Vagina (tissue), 2 donors: Measurements from ENCODE around the gene LRRC43. TPM values are rescaled to one million over a fixed set of nuclear protein-coding genes. Genes with fewer than 3 reads are reported as not detected.

Experiments used
- DNase-seq, 2 donors: peaks; one replicate each; pipeline ENCODE4 v3.0.0-alpha.2; 2017; ENCODE audit errors: extremely low spot score in 2 of 2
- H3K27ac ChIP-seq: fragments of 200-600 bp; sonication (generic); one replicate; pipeline ENCODE4 v1.5.1; 2019
- H3K27me3 ChIP-seq: fragments of 200-600 bp; sonication (generic); one replicate; pipeline ENCODE4 v1.5.1; 2019
- H3K36me3 ChIP-seq, 2 donors: fragments of 200-600 bp; sonication (generic); one replicate each; pipeline ENCODE4 v1.5.1; 2017 to 2019
- H3K4me1 ChIP-seq: fragments of 200-600 bp; sonication (generic); one replicate; pipeline ENCODE4 v1.5.1; 2019
- H3K4me3 ChIP-seq, 2 donors: fragments of 200-600 bp; sonication (generic); 1 replicate in 1 of 2; 2 replicates in 1 of 2; pipeline ENCODE4 v1.5.1; 2016 to 2019
- H3K9me3 ChIP-seq: fragments of 200-600 bp; sonication (generic); one replicate; pipeline ENCODE4 v1.5.1; 2019
- POLR2A ChIP-seq, 2 donors: fragments of 450-650 bp; IDR thresholded peaks; one replicate each; pipeline ENCODE4 v1.6.1; 2017; ENCODE audit warnings: antibody characterized with exemption in 2 of 2, mild to moderate bottlenecking in 2 of 2, moderate library complexity in 2 of 2
- POLR2AphosphoS5 ChIP-seq, 2 donors: sonication (generic); formaldehyde crosslinking; IDR thresholded peaks; one replicate each; pipeline ENCODE4 v1.9.0; 2017; ENCODE audit warnings: antibody characterized with exemption in 2 of 2, mild to moderate bottlenecking in 2 of 2, low read depth in 1 of 2; ENCODE audit not compliant: insufficient read depth in 1 of 2
- intact Hi-C: fragments of 100-400 bp; cut with DNase I; formaldehyde crosslinking; loops from one replicate; pipeline ENCODE4 v1.15.1; 2023
- total RNA-seq: library from RNA; depleted of rRNA; stranded (reverse); fragments of >200 nt; gene quantifications from one replicate; pipeline ENCODE4 v1.2.3, GENCODE V29; 2016
- TF ChIP-seq, protein P1 (sequence below), 3 experiments: fragments of 450-650 bp in 2 of 3; fragments of 200-600 bp in 1 of 3; sonication (generic) in 1 of 3; IDR thresholded peaks; one replicate each; pipeline ENCODE4 v1.5.1; 2017 to 2019; ENCODE audit warnings: antibody characterized with exemption in 3 of 3, mild to moderate bottlenecking in 2 of 3, moderate library complexity in 2 of 3

Gene LRRC43
- total RNA-seq, 1 donor from 2014 or later = not detected

DNA sequence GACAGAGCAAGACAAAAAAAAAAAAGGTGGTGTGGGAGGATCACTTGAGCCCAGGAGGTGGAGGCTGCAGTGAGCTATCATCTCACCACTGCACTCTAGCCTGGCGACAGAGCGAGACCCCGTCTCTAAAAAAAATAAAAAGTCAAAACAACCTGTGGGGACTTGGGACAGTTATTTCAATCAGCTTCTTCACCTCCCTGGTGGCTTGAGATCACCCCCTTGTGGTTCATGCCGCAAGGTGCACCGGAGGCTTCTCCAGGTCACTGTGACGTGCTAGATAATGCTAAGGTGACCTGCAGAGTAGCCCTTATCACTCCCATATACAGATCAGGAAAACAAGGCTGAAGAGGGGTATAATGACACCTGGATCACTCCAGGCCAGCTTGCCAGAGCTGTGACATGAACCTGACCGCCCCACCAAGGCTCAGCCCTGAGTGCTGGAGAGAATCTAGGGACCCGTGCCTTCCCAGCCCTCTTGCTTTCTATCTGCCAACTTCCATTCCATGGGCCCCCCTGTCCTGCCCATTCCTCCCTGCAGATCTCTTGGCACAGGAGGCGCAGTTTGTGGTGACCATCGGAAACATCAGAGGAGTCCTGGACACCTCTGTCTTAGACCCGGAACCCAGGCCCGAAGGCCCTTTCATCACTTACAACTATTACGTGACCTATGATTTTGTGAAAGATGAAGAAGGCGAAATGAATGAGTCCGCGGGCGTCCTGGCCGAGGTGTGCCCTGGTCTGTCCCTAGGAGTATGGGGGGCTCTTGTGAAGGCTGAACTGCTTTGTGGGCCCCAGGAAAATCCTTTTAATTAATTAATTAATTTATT lies 8.1 kb downstream of the LRRC43 start:
- Histone ChIP-seq H3K4me3 (no peak overlapping the region), H3K4me1 (no peaks in the 10 kb centered on the region), H3K27ac (no peak overlapping the region), H3K36me3 (no peaks in the 10 kb centered on the region), H3K27me3 (no peaks in the 10 kb centered on the region), H3K9me3 (no peaks in the 10 kb centered on the region)
- TF ChIP-seq, protein P1, sequence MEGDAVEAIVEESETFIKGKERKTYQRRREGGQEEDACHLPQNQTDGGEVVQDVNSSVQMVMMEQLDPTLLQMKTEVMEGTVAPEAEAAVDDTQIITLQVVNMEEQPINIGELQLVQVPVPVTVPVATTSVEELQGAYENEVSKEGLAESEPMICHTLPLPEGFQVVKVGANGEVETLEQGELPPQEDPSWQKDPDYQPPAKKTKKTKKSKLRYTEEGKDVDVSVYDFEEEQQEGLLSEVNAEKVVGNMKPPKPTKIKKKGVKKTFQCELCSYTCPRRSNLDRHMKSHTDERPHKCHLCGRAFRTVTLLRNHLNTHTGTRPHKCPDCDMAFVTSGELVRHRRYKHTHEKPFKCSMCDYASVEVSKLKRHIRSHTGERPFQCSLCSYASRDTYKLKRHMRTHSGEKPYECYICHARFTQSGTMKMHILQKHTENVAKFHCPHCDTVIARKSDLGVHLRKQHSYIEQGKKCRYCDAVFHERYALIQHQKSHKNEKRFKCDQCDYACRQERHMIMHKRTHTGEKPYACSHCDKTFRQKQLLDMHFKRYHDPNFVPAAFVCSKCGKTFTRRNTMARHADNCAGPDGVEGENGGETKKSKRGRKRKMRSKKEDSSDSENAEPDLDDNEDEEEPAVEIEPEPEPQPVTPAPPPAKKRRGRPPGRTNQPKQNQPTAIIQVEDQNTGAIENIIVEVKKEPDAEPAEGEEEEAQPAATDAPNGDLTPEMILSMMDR (IDR thresholded peaks at IDR 0.05) = peak in 2 of 3 experiments; percentile 34
- TF ChIP-seq POLR2AphosphoS5 (IDR thresholded peaks at IDR 0.05; ENCODE audit: insufficient read depth in 1 of 2, low read depth in 1 of 2) = no peak
- DNase-seq = no peak
- intact Hi-C loops = no loop called here

GRCh38 chr12:122192441-122192840 lies 9.5 kb downstream of the LRRC43 start:
- intact Hi-C loops = no loop called here
- Histone ChIP-seq H3K9me3 (no peaks in the 10 kb centered on the region), H3K4me1 (no peaks in the 10 kb centered on the region), H3K36me3 (no peaks in the 10 kb centered on the region), H3K27ac (no peak overlapping the region), H3K27me3 (no peaks in the 10 kb centered on the region), H3K4me3 (no peak overlapping the region)
- DNase-seq = no peak
- TF ChIP-seq, protein P1 (IDR thresholded peaks at IDR 0.05) = no peak
- TF ChIP-seq POLR2A (IDR thresholded peaks at IDR 0.05) = no peak
- TF ChIP-seq POLR2AphosphoS5 (IDR thresholded peaks at IDR 0.05; ENCODE audit: insufficient read depth in 1 of 2, low read depth in 1 of 2) = no peak

DNA sequence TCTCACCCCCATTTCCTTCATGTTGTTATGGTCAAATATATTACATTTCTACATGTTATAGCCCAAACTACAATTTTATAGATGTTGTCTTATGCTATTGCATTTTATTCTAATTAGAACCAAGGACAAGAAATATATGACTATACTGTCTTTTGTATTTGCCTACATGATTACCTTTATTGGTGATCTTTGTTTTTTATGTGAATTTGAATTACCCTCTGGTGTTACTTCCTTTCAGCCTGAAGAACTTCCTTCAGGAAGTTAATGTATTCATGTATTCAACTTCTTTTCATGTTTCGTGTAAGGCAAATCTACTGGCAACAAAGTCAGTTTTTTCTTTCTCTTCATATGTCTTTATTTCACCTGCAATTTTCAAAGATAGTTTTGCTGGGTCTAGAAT lies 11.9 kb downstream of the LRRC43 start:
- no peak for TF ChIP-seq POLR2A (IDR thresholded peaks at IDR 0.05)
- TF ChIP-seq, protein P1 (IDR thresholded peaks at IDR 0.05) = no peak

GRCh38 chr12:122195405-122195804 lies 12.5 kb downstream of the LRRC43 start:
- intact Hi-C loops = no loop called here
- Histone ChIP-seq H3K27me3 (no peaks in the 10 kb centered on the region), H3K27ac (no peak overlapping the region), H3K9me3 (no peaks in the 10 kb centered on the region), H3K4me1 (no peaks in the 10 kb centered on the region), H3K4me3 (no peak overlapping the region), H3K36me3 (no peaks in the 10 kb centered on the region)
- TF ChIP-seq POLR2A (IDR thresholded peaks at IDR 0.05) (no peak), POLR2AphosphoS5 (IDR thresholded peaks at IDR 0.05; ENCODE audit: insufficient read depth in 1 of 2, low read depth in 1 of 2) (no peak)
- no peak for DNase-seq

More for the DNA sequence above, 11.9 kb downstream of the LRRC43 start:
- H3K4me3 ChIP-seq = no peak overlapping the region
- DNase-seq = no peak
- H3K36me3 ChIP-seq = no peaks in the 10 kb centered on the region
- intact Hi-C loops = no loop called here
- no peaks in the 10 kb centered on the region for H3K4me1 ChIP-seq
- H3K9me3 ChIP-seq = no peaks in the 10 kb centered on the region
- H3K27ac ChIP-seq = no peak overlapping the region
- no peaks in the 10 kb centered on the region for H3K27me3 ChIP-seq

DNA sequence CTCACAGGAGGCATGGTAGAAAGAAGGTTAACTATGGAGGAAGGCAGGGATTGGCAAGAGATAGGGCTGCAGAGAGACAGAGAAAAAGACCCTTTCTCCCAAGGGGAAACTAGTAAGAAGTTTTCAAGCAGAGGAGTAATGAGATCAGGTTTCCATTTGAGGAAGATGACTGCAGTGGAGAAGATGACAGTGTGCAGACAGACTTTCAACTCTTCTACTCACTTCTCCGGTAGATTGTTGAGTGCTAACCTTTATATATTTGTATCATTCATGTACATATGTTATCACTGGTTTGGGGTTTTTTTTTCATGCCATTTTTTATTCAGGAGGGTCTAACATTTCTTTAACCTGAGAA lies 14.7 kb downstream of the LRRC43 start:
- Histone ChIP-seq H3K27me3 (no peaks in the 10 kb centered on the region), H3K9me3 (no peaks in the 10 kb centered on the region), H3K4me1 (peaks cover under 1% of the 10 kb centered on the region), H3K4me3 (no peak overlapping the region), H3K27ac (no peak overlapping the region), H3K36me3 (no peaks in the 10 kb centered on the region)
- DNase-seq = no peak
- intact Hi-C loops = no loop called here
- TF ChIP-seq, protein P1 (IDR thresholded peaks at IDR 0.05) = no peak
- TF ChIP-seq POLR2AphosphoS5 (IDR thresholded peaks at IDR 0.05; ENCODE audit: insufficient read depth in 1 of 2, low read depth in 1 of 2) (no peak), POLR2A (IDR thresholded peaks at IDR 0.05) (no peak)
